Neural crest cell (in vitro differentiated cells): ENCODE measurements around the gene PLEKHA4. TPM values are rescaled to one million over a fixed set of nuclear protein-coding genes. Genes with fewer than 3 reads are reported as not detected.

Source experiments
- DNase-seq: peaks from one replicate; pipeline ENCODE4 v3.0.0; 2021; ENCODE audit warnings: low read depth, mixed read lengths, low spot score
- H3K27ac Mint-ChIP-seq: one replicate; pipeline ENCODE4 v1.8.0; 2021; ENCODE audit warnings: mild to moderate bottlenecking, mixed read lengths; ENCODE audit not compliant: unreplicated experiment
- H3K27me3 Mint-ChIP-seq: 2 replicates; pipeline ENCODE4 v1.8.0; 2021; ENCODE audit warnings: low read depth, mild to moderate bottlenecking, mixed read lengths
- H3K36me3 Mint-ChIP-seq: 2 replicates; pipeline ENCODE4 v1.8.0; 2021; ENCODE audit warnings: low read depth, mild to moderate bottlenecking, mixed read lengths
- H3K4me1 Mint-ChIP-seq: 2 replicates; pipeline ENCODE4 v1.8.0; 2021; ENCODE audit warnings: mixed read lengths
- H3K4me3 Mint-ChIP-seq: one replicate; pipeline ENCODE4 v1.8.0; 2021; ENCODE audit warnings: mild to moderate bottlenecking, mixed read lengths
- H3K9me3 Mint-ChIP-seq: 2 replicates; pipeline ENCODE4 v1.8.0; 2021; ENCODE audit warnings: mixed read lengths
- long read RNA-seq: library from polyadenylated mRNA; unstranded; transcript quantifications from one replicate; pipeline ENCODE4 v2.0.0, GENCODE V29; 2020
- total RNA-seq: library from RNA; stranded (reverse); gene quantifications from 2 replicates; pipeline ENCODE4 v1.2.1, GENCODE V29; 2021
- TF ChIP-seq, protein P1 (sequence below): fragments of 200-600 bp; sonication (generic); conservative IDR thresholded peaks from 2 replicates; pipeline ENCODE4 v1.5.0; 2021; ENCODE audit warnings: antibody characterized with exemption, mild to moderate bottlenecking

The PLEKHA4 gene, protein sequence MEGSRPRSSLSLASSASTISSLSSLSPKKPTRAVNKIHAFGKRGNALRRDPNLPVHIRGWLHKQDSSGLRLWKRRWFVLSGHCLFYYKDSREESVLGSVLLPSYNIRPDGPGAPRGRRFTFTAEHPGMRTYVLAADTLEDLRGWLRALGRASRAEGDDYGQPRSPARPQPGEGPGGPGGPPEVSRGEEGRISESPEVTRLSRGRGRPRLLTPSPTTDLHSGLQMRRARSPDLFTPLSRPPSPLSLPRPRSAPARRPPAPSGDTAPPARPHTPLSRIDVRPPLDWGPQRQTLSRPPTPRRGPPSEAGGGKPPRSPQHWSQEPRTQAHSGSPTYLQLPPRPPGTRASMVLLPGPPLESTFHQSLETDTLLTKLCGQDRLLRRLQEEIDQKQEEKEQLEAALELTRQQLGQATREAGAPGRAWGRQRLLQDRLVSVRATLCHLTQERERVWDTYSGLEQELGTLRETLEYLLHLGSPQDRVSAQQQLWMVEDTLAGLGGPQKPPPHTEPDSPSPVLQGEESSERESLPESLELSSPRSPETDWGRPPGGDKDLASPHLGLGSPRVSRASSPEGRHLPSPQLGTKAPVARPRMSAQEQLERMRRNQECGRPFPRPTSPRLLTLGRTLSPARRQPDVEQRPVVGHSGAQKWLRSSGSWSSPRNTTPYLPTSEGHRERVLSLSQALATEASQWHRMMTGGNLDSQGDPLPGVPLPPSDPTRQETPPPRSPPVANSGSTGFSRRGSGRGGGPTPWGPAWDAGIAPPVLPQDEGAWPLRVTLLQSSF
- total RNA-seq = 38.1 and 41.8 TPM in 2 replicates
- long read RNA-seq, partial matches to known transcripts = 0 of 2 reads
- long read RNA-seq, other reads (novel, unspliced or antisense) = 2 of 2 reads

DNA sequence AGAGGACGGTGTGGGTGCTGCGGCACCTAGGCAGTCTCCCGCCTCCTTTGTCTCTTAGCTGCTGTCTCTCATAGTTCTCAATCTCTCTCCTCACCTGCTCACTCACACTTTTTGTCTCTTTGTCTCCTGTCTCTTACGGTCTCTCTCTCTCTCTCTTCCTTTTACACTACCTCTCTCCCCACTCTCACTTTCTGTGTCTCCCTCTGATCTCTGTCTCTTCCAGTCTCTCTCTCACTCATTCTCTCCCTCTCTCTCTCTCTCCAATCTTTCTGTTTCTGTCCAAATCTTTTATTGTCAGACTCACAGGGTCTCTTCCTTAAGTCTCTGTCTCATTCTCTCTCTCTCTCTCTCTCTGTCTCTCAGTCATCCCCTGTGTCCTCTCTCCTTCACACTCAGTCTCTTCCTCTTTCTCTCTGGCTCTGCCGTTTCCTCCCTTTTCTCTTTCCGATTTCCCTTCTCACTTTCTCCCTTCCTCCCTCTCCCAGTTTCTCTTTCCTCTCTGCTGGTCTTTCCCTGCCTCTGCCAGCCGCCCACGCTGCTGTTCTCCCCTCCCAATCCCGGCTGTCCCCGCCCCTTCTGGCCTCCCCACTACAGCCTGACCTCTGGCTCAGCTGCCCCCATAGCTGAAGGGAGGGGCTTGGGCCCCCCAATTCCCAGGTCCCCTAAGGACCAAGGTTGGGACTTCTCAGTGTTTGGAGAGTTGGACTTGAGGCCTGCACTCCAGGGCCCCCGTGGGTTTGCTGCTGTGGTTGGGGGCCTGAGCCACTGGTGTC, at the start of gene PLEKHA4:
Gene PLEKHA4, minus strand, starts transcription at position 504 of the 773 bp plus-strand sequence. CDS start 997 bp downstream, outside the sequence.
- DNase-seq = no peak
- TF ChIP-seq, protein P1, sequence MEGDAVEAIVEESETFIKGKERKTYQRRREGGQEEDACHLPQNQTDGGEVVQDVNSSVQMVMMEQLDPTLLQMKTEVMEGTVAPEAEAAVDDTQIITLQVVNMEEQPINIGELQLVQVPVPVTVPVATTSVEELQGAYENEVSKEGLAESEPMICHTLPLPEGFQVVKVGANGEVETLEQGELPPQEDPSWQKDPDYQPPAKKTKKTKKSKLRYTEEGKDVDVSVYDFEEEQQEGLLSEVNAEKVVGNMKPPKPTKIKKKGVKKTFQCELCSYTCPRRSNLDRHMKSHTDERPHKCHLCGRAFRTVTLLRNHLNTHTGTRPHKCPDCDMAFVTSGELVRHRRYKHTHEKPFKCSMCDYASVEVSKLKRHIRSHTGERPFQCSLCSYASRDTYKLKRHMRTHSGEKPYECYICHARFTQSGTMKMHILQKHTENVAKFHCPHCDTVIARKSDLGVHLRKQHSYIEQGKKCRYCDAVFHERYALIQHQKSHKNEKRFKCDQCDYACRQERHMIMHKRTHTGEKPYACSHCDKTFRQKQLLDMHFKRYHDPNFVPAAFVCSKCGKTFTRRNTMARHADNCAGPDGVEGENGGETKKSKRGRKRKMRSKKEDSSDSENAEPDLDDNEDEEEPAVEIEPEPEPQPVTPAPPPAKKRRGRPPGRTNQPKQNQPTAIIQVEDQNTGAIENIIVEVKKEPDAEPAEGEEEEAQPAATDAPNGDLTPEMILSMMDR = no peak
- Mint-ChIP-seq H3K4me3 (peak within 1 kb of the TSS; percentile 63), H3K27ac (peak within 1 kb of the TSS; percentile 75), H3K9me3 (no peaks in the 10 kb centered on the region), H3K4me1 (peaks cover 54% of the 10 kb centered on the region), H3K36me3 (peaks cover 8% of the 10 kb centered on the region), H3K27me3 (no peaks in the 10 kb centered on the region)

DNA sequence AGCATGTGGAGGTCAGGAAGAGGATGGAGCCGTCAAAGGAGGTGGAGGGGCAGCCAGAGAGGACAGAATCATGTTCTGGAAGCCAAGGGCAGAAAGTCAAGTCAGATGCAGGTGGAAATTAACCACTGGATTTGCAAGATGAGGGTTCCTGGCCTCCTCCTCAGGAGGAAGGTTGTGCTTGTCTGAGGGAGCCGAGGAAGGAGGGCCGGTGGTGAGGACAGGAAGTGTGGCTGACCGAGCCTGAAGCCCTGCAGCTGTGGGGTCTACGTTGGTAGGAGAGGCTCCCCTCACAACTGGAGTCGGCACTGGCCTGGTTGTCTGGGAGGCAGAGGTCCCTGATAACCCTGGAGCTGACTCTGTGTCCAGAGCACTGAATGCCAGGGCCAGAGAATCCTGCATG, 49.7 kb upstream of the PLEKHA4 start:
- H3K4me1 Mint-ChIP-seq = no peaks in the 10 kb centered on the region
- H3K27me3 Mint-ChIP-seq = no peaks in the 10 kb centered on the region
- DNase-seq = no peak
- no peaks in the 10 kb centered on the region for H3K9me3 Mint-ChIP-seq
- TF ChIP-seq, protein P1 = no peak
- H3K27ac Mint-ChIP-seq = no peak overlapping the region
- H3K4me3 Mint-ChIP-seq = no peak overlapping the region
- peaks cover 18% of the 10 kb centered on the region for H3K36me3 Mint-ChIP-seq

DNA sequence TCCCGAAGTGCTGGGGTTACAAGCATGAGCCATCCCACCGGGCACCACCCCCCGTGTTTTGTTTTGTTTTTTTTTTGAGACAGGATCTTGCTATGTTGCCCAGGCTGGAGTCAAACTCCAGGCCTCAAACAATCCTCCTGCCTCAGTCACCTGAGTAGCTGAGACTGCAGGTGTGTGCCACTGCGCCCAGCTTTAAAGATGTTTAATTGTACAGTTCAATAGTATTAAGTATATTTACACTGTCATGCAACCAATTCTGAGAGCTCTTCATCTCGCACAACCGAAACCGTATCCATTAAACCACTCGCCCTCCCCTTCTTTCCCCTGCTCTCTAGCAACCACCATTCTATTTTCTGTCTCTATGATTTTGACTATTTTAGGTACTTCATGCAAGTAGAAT, 47.3 kb upstream of the PLEKHA4 start:
- no peaks in the 10 kb centered on the region for H3K27me3 Mint-ChIP-seq

DNA sequence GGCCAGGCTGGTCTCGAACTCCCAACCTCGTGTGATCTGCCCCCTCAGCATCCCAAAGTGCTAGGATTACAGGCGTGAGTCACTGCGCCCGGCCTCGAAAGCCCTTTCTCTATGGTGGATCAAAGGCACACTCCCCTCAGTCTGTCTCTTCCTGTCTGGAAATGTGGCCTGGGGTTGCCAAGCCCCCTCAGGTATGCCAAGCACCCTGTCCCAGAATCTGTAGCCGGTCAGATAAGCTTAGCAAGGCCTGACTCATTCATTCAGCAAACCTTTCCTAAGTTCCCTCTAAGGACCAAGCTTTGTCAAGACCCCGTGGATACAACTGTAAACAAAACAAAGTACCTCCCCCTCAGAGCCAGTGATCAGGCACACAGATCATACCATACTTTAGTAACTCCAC, 45.8 kb upstream of the PLEKHA4 start:
- Mint-ChIP-seq H3K36me3 (peaks cover 20% of the 10 kb centered on the region), H3K27me3 (no peaks in the 10 kb centered on the region), H3K9me3 (no peaks in the 10 kb centered on the region), H3K4me1 (no peaks in the 10 kb centered on the region), H3K4me3 (no peak overlapping the region), H3K27ac (no peak overlapping the region)
- no peak for DNase-seq
- TF ChIP-seq, protein P1 = no peak

More for the DNA sequence above, 47.3 kb upstream of the PLEKHA4 start:
- H3K27ac Mint-ChIP-seq = no peak overlapping the region
- H3K4me1 Mint-ChIP-seq = no peaks in the 10 kb centered on the region
- peaks cover 20% of the 10 kb centered on the region for H3K36me3 Mint-ChIP-seq
- TF ChIP-seq, protein P1 = no peak
- H3K4me3 Mint-ChIP-seq = no peak overlapping the region
- no peak for DNase-seq
- H3K9me3 Mint-ChIP-seq = no peaks in the 10 kb centered on the region
